ENCODE data around the gene SHISA5.

DNA sequence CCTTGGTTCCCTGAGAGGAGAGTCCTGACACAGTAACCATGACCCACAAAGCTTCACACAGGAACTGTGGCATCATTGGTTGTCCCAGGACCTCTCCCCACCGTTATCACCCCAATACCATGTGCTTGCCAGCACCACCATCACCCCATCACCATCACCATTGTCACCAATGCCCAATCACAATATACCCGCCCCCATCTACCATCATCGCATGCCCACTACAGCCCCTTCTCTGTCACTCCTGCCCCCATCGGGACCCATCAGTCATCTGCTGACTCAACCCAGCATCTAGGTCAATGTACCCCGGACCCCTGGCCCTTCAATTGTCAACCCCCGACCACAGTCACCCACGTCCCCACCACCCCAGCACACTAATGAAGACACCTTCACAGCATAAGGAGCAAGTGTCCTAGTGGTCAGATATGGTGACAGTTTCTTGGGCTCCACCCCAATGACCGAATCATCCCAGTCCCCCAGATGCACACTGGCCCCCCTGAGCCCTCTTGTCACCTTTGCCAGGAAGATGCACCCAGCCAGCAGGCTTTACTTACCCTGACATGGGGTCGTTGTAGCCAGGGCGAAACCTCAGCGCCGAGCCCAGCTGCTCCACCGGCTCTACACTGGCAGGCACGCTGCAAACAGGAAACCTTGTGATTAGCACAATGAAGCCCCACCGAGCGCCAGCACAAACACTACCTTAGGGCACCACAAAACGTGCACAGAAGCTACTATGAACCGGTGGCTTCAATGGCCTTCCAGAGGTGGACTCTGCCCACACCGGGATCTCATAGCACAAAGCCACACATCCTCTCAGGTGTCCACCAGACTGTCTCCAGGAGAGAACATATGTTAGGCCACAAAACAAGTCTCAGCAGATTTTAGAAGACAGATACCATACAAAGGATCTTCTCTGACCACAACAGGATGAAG lies 25.1 kb downstream of the SHISA5 start:
- TF ChIP-seq YY1 (IDR thresholded peaks at IDR 0.05) (no peak), SP1 (IDR thresholded peaks at IDR 0.05) (no peak), JUND (IDR thresholded peaks at IDR 0.05) (no peak), TAF1 (conservative IDR thresholded peaks at IDR 0.05) (no peak)
- TF ChIP-seq, protein P1, sequence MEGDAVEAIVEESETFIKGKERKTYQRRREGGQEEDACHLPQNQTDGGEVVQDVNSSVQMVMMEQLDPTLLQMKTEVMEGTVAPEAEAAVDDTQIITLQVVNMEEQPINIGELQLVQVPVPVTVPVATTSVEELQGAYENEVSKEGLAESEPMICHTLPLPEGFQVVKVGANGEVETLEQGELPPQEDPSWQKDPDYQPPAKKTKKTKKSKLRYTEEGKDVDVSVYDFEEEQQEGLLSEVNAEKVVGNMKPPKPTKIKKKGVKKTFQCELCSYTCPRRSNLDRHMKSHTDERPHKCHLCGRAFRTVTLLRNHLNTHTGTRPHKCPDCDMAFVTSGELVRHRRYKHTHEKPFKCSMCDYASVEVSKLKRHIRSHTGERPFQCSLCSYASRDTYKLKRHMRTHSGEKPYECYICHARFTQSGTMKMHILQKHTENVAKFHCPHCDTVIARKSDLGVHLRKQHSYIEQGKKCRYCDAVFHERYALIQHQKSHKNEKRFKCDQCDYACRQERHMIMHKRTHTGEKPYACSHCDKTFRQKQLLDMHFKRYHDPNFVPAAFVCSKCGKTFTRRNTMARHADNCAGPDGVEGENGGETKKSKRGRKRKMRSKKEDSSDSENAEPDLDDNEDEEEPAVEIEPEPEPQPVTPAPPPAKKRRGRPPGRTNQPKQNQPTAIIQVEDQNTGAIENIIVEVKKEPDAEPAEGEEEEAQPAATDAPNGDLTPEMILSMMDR (IDR thresholded peaks at IDR 0.05; ENCODE audit: low read depth, low read length, missing input control) = no peak
- TF ChIP-seq, protein P2, sequence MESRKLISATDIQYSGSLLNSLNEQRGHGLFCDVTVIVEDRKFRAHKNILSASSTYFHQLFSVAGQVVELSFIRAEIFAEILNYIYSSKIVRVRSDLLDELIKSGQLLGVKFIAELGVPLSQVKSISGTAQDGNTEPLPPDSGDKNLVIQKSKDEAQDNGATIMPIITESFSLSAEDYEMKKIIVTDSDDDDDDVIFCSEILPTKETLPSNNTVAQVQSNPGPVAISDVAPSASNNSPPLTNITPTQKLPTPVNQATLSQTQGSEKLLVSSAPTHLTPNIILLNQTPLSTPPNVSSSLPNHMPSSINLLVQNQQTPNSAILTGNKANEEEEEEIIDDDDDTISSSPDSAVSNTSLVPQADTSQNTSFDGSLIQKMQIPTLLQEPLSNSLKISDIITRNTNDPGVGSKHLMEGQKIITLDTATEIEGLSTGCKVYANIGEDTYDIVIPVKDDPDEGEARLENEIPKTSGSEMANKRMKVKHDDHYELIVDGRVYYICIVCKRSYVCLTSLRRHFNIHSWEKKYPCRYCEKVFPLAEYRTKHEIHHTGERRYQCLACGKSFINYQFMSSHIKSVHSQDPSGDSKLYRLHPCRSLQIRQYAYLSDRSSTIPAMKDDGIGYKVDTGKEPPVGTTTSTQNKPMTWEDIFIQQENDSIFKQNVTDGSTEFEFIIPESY (IDR thresholded peaks at IDR 0.05) = no peak
